HT1080 (cell line): ENCODE data around the gene GPR18. TPM values are rescaled to one million over a fixed set of nuclear protein-coding genes. Genes with fewer than 3 reads are reported as not detected.

Experiments used
- DNase-seq: peaks from one replicate; pipeline ENCODE4 v3.0.0-alpha.2; 2015; ENCODE audit warnings: low read depth
- small RNA-seq: library from RNA; depleted of rRNA; stranded (forward); fragments of <200 nt; gene quantifications from one replicate; pipeline ENCODE3, GENCODE V24; 2014
- total RNA-seq: library from RNA; depleted of rRNA; stranded (reverse); fragments of >200 nt; shearing (Covaris generic); gene quantifications from 2 replicates; pipeline ENCODE4 v1.2.3, GENCODE V29; 2014; rRNA removed

Gene GPR18
- total RNA-seq, 1 experiment from 2014 or later: not detected

GRCh38 chr13:99208845-99209527, 49.2 kb downstream of the GPR18 start:
- DNase-seq: no peak

- no peak for DNase-seq
Measured at GRCh38 chr13:99208185-99208584, 50.0 kb downstream of the GPR18 start.

- DNase-seq: no peak
Measured at GRCh38 chr13:99207511-99207910, 50.7 kb downstream of the GPR18 start.

GRCh38 chr13:99206873-99207272, 51.3 kb downstream of the GPR18 start:
- DNase-seq: no peak

GRCh38 chr13:99206226-99206625, 52.0 kb downstream of the GPR18 start:
- no peak for DNase-seq

GRCh38 chr13:99205621-99206220, 52.5 kb downstream of the GPR18 start:
- no peak for DNase-seq

Small RNAs within 50 kb of the gene (small RNA-seq; reads per million reads assigned to genes)
- 0.11 reads per million for gene RN7SKP9

Other genes starting within 250 kb of the GPR18 start
- gene UBAC2, start 57.5 kb downstream of the GPR18 start, total RNA-seq: 50.4 and 52.4 TPM in 2 replicates
- not detected in 2 replicates for gene GPR183, start 49.0 kb upstream of the GPR18 start, total RNA-seq
- gene TM9SF2, start 243.1 kb upstream of the GPR18 start, total RNA-seq: 69.5 and 80.5 TPM in 2 replicates